Measurements from ENCODE around the gene PARD3.
"Not testable (repeated sequence)": the region's sequence is repeated elsewhere in the genome, so short reads cannot be mapped to it uniquely, and the experiment has no call there.

The PARD3 gene

DNA sequence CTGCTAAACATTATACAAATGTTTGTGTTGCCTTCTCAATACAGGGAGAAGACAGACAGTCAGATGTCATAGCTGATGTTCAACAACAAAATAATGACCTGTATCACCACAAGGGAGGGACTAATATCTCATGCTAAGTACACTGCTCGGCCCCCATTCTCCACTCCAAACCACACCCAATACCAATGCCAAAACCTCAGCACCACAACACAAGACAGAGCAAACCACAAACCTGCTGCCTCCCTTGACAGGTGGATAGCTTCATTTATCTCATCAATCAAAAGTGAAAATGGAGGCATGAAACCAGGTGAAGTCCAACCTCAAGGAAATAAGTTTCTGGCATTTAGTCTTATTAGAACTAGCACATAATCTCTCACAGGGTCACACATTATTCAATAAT, 109.5 kb downstream of the PARD3 start:
- no peak for TF ChIP-seq CTCF (IDR thresholded peaks at IDR 0.05; ENCODE audit: low read depth, low read length)
- H3K36me3 ChIP-seq = no peaks in the 10 kb centered on the region
- H3K27ac ChIP-seq = no peak overlapping the region
- no peak for DNase-seq
- H3K4me3 ChIP-seq (ENCODE audit: low read depth, low read length) = no peak overlapping the region
- H3K9me3 ChIP-seq (ENCODE audit: severe bottlenecking) = no peaks in the 10 kb centered on the region
- H3K27me3 ChIP-seq (ENCODE audit: insufficient read depth, low read depth, severe bottlenecking) = no peaks in the 10 kb centered on the region

DNA sequence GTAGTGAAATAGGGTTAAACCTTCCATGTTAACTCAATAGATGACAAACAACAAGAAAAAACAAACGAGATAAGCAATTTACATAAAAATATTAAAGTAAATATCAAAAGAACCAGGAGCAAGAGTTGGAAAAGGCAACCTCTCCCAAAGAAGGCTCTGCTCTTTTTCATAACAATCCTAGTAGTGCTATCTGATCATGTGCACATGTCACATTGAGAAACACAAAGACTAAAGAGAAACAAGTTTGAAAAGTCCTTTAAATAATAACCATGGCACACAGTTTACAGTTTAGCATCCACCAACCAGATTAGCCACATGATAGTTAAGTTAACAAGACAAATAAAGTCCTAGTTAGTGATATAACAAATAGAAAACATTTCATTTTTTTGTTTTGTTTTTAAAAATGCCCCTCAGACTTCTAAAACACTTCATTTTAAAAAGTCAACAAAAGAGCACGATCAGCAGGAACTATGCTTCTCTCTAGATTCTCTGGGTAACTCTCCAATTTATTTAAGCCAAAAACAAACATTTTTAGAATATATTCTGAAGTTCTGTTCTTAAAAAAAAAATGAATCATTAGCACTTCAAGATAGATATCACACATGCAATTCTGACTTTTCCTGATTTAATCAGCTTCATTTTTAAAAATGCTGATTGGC, 110.4 kb downstream of the PARD3 start:
- DNase-seq = no peak
- H3K27me3 ChIP-seq (ENCODE audit: insufficient read depth, low read depth, severe bottlenecking) = no peaks in the 10 kb centered on the region
- no peaks in the 10 kb centered on the region for H3K36me3 ChIP-seq
- no peak overlapping the region for H3K4me3 ChIP-seq (ENCODE audit: low read depth, low read length)
- TF ChIP-seq CTCF (IDR thresholded peaks at IDR 0.05; ENCODE audit: low read depth, low read length) = no peak
- H3K9me3 ChIP-seq (ENCODE audit: severe bottlenecking) = no peaks in the 10 kb centered on the region
- no peak overlapping the region for H3K27ac ChIP-seq

- no peak for TF ChIP-seq CTCF (IDR thresholded peaks at IDR 0.05; ENCODE audit: low read depth, low read length)
- H3K27ac ChIP-seq = no peak overlapping the region
- no peak overlapping the region for H3K4me3 ChIP-seq (ENCODE audit: low read depth, low read length)
- H3K9me3 ChIP-seq (ENCODE audit: severe bottlenecking) = no peaks in the 10 kb centered on the region
- DNase-seq = no peak
- no peaks in the 10 kb centered on the region for H3K27me3 ChIP-seq (ENCODE audit: insufficient read depth, low read depth, severe bottlenecking)
- no peaks in the 10 kb centered on the region for H3K36me3 ChIP-seq
Observed at GRCh38 chr10:34702982-34703381, 112.1 kb downstream of the PARD3 start.

GRCh38 chr10:34702093-34702937, 112.8 kb downstream of the PARD3 start:
- no peaks in the 10 kb centered on the region for H3K27me3 ChIP-seq (ENCODE audit: insufficient read depth, low read depth, severe bottlenecking)
- H3K9me3 ChIP-seq (ENCODE audit: severe bottlenecking) = no peaks in the 10 kb centered on the region
- no peaks in the 10 kb centered on the region for H3K36me3 ChIP-seq
- no peak for TF ChIP-seq CTCF (IDR thresholded peaks at IDR 0.05; ENCODE audit: low read depth, low read length)
- no peak for DNase-seq
- H3K27ac ChIP-seq = no peak overlapping the region
- no peak overlapping the region for H3K4me3 ChIP-seq (ENCODE audit: low read depth, low read length)

GRCh38 chr10:34701194-34701593, 113.9 kb downstream of the PARD3 start:
- Histone ChIP-seq H3K9me3 (ENCODE audit: severe bottlenecking) (no peaks in the 10 kb centered on the region), H3K27me3 (ENCODE audit: insufficient read depth, low read depth, severe bottlenecking) (no peaks in the 10 kb centered on the region), H3K4me3 (ENCODE audit: low read depth, low read length) (no peak overlapping the region), H3K27ac (no peak overlapping the region), H3K36me3 (no peaks in the 10 kb centered on the region)
- TF ChIP-seq CTCF (IDR thresholded peaks at IDR 0.05; ENCODE audit: low read depth, low read length) = no peak
- no peak for DNase-seq

DNA sequence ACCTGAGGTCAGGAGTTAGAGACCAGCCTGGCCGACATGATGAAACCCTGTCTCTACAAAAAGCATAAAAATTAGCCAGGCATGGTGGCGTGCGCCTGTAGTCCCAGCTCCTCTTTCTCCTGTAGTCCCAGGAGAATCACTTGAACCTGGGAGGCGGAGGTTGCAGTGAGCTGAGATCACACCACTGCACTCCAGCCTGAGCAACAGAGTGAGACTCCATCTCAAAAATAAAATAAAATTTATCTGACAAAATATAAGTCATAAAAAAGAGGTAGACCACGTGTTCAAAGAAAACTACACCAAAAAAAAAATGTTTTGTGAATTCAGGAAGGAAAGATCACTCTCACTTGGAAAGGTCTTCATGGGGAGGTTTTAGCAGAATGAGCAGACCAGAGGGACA, 114.3 kb downstream of the PARD3 start:
- H3K27me3 ChIP-seq (ENCODE audit: insufficient read depth, low read depth, severe bottlenecking); H3K36me3 ChIP-seq; H3K27ac ChIP-seq; H3K4me3 ChIP-seq (ENCODE audit: low read depth, low read length); H3K9me3 ChIP-seq (ENCODE audit: severe bottlenecking); DNase-seq: not testable (repeated sequence)

Data from WERI-Rb-1 (cell line).